ENCODE measurements around the gene CAPZA2.

- TF ChIP-seq, protein P1, sequence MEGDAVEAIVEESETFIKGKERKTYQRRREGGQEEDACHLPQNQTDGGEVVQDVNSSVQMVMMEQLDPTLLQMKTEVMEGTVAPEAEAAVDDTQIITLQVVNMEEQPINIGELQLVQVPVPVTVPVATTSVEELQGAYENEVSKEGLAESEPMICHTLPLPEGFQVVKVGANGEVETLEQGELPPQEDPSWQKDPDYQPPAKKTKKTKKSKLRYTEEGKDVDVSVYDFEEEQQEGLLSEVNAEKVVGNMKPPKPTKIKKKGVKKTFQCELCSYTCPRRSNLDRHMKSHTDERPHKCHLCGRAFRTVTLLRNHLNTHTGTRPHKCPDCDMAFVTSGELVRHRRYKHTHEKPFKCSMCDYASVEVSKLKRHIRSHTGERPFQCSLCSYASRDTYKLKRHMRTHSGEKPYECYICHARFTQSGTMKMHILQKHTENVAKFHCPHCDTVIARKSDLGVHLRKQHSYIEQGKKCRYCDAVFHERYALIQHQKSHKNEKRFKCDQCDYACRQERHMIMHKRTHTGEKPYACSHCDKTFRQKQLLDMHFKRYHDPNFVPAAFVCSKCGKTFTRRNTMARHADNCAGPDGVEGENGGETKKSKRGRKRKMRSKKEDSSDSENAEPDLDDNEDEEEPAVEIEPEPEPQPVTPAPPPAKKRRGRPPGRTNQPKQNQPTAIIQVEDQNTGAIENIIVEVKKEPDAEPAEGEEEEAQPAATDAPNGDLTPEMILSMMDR (IDR thresholded peaks at IDR 0.05), result no peak
- TF ChIP-seq POLR2AphosphoS5 (IDR thresholded peaks at IDR 0.05) (no peak), POLR2A (IDR thresholded peaks at IDR 0.05) (no peak), EP300 (IDR thresholded peaks at IDR 0.05) (no peak)
These were observed 58.0 kb downstream of the CAPZA2 start for GRCh38 chr7:116920359-116920758.

Data from suprapubic skin (tissue), 4 donors.